Daoy (cell line): Measurements from ENCODE around the gene SKP2. TPM values are rescaled to one million over a fixed set of nuclear protein-coding genes. Genes with fewer than 3 reads are reported as not detected.
A peak's percentile ranks its signal among the peaks of the same experiment; 100 is the strongest.

ENCODE experiments used
- DNase-seq: peaks from one replicate; pipeline ENCODE4 v3.0.0-alpha.2; 2015; ENCODE audit warnings: low read depth
- total RNA-seq: library from RNA; depleted of rRNA; stranded (reverse); fragments of >200 nt; shearing (Covaris generic); gene quantifications from 2 replicates; pipeline ENCODE4 v1.2.3, GENCODE V29; 2014; rRNA removed

Gene SKP2
- total RNA-seq, 1 experiment from 2014 or later, result 31.2 TPM

GRCh38 chr5:36199620-36200019 is 47.7 kb downstream of the SKP2 start:
- DNase-seq, result no peak

- peak; percentile 22 for DNase-seq
Observed at GRCh38 chr5:36200513-36200912, 48.6 kb downstream of the SKP2 start.

GRCh38 chr5:36202521-36202961 is 50.6 kb downstream of the SKP2 start:
- DNase-seq, result no peak

GRCh38 chr5:36205329-36205728 is 53.4 kb downstream of the SKP2 start:
- no peak for DNase-seq

- no peak for DNase-seq
Observed at GRCh38 chr5:36206913-36207312, 55.0 kb downstream of the SKP2 start.

GRCh38 chr5:36208786-36209185 is 56.9 kb downstream of the SKP2 start:
- no peak for DNase-seq

- DNase-seq, result no peak
Observed at GRCh38 chr5:36209664-36210063, 57.8 kb downstream of the SKP2 start.

- no peak for DNase-seq
Observed at GRCh38 chr5:36214436-36214835, 62.5 kb downstream of the SKP2 start.

GRCh38 chr5:36215910-36216309 is 64.0 kb downstream of the SKP2 start:
- no peak for DNase-seq

GRCh38 chr5:36217567-36217966 is 65.7 kb downstream of the SKP2 start:
- DNase-seq, result no peak

- no peak for DNase-seq
Observed at GRCh38 chr5:36217988-36218387, 66.1 kb downstream of the SKP2 start.

- no peak for DNase-seq
Observed at GRCh38 chr5:36222620-36223019, 70.7 kb downstream of the SKP2 start.

- no peak for DNase-seq
Observed at GRCh38 chr5:36227046-36227445, 75.1 kb downstream of the SKP2 start.

GRCh38 chr5:36228505-36228904 is 76.6 kb downstream of the SKP2 start:
- no peak for DNase-seq

GRCh38 chr5:36230151-36230790 is 78.4 kb downstream of the SKP2 start:
- DNase-seq, result no peak

GRCh38 chr5:36232533-36232932 is 80.6 kb downstream of the SKP2 start:
- DNase-seq, result no peak

Other genes with a start within 250 kb of the SKP2 start
- gene CAPSL, start 213.5 kb upstream of the SKP2 start, total RNA-seq, result not detected in 2 replicates
- not detected in 2 replicates for gene UGT3A1, start 160.7 kb upstream of the SKP2 start, total RNA-seq
- 1.3 TPM in 1 of 2 replicates, not detected in the other for gene UGT3A2, start 85.2 kb upstream of the SKP2 start, total RNA-seq
- 5.3 and 6.1 TPM in 2 replicates for gene LMBRD2, start 224 bp upstream of the SKP2 start, total RNA-seq
- 21.2 and 22.1 TPM in 2 replicates for gene NADK2, start 89.8 kb downstream of the SKP2 start, total RNA-seq
- not detected in 2 replicates for gene RANBP3L, start 149.8 kb downstream of the SKP2 start, total RNA-seq